ENCODE measurements around the gene ATRNL1. TPM values are rescaled to one million over a fixed set of nuclear protein-coding genes. Genes with fewer than 3 reads are reported as not detected.

Gene ATRNL1
- total RNA-seq, 1 experiment from 2014 or later: not detected

DNA sequence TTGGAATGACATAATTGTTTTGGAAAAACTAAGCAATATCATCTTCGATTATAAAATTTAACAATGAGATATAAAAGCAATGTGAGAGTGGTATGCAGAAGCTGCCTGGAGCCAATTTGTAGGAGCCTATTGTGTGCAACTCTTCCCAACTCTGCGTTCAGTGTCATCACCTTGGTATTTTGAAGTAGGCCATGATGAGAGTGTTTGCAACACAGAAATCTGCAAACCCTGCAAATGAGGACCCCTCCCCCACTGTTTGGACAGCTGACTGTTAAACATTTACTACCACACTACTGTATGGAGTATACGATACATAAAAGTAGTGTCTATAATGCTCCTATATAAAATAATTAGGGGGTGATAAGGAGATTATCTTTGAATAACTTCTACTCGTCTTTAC lies 531.3 kb downstream of the ATRNL1 start:
- no peaks in the 10 kb centered on the region for H4K20me1 ChIP-seq (ENCODE audit: low read length)
- ChIA-PET CTCF (no interaction called here), POLR2A (ENCODE audit: unreplicated experiment) (no interaction called here)
- no peaks in the 10 kb centered on the region for H3K9me3 ChIP-seq (ENCODE audit: low read length)
- no peak overlapping the region for H3K9ac ChIP-seq (ENCODE audit: low read length)
- no peak overlapping the region for H3K4me2 ChIP-seq (ENCODE audit: low read length)
- intact Hi-C loops (cut with micrococcal nuclease): no loop called here
- no peak overlapping the region for H2AFZ ChIP-seq (ENCODE audit: low read length)
- H3F3A ChIP-seq (ENCODE audit: low read length, unreplicated experiment): no peaks in the 10 kb centered on the region
- H3K27me3 ChIP-seq (ENCODE audit: low read length): no peaks in the 10 kb centered on the region
- TF ChIP-seq, protein P1, sequence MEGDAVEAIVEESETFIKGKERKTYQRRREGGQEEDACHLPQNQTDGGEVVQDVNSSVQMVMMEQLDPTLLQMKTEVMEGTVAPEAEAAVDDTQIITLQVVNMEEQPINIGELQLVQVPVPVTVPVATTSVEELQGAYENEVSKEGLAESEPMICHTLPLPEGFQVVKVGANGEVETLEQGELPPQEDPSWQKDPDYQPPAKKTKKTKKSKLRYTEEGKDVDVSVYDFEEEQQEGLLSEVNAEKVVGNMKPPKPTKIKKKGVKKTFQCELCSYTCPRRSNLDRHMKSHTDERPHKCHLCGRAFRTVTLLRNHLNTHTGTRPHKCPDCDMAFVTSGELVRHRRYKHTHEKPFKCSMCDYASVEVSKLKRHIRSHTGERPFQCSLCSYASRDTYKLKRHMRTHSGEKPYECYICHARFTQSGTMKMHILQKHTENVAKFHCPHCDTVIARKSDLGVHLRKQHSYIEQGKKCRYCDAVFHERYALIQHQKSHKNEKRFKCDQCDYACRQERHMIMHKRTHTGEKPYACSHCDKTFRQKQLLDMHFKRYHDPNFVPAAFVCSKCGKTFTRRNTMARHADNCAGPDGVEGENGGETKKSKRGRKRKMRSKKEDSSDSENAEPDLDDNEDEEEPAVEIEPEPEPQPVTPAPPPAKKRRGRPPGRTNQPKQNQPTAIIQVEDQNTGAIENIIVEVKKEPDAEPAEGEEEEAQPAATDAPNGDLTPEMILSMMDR (conservative IDR thresholded peaks at IDR 0.05; ENCODE audit: low read depth, low read length): no peak
- no peak for TF ChIP-seq EZH2 (IDR thresholded peaks at IDR 0.05; ENCODE audit: low read length, unreplicated experiment)
- no peak for TF ChIP-seq EZH2phosphoT487 (IDR thresholded peaks at IDR 0.05; ENCODE audit: borderline replicate concordance, low read length)
- ATAC-seq (no peak), DNase-seq (no peak)
- H3K9me2 ChIP-seq (replicated peaks; ENCODE audit: low read length): no peaks in the 10 kb centered on the region
- no peaks in the 10 kb centered on the region for H3K79me2 ChIP-seq (ENCODE audit: low read length)
- H3K36me3 ChIP-seq (ENCODE audit: low read depth, low read length): no peaks in the 10 kb centered on the region
- no TSS peak for BruUV-seq (replicated peaks)
- H3K4me1 ChIP-seq (ENCODE audit: insufficient read depth, low read length): no peaks in the 10 kb centered on the region
- H3K4me3 ChIP-seq (ENCODE audit: low read length): no peak overlapping the region
- no peak overlapping the region for H3K27ac ChIP-seq (ENCODE audit: low read length)

DNA sequence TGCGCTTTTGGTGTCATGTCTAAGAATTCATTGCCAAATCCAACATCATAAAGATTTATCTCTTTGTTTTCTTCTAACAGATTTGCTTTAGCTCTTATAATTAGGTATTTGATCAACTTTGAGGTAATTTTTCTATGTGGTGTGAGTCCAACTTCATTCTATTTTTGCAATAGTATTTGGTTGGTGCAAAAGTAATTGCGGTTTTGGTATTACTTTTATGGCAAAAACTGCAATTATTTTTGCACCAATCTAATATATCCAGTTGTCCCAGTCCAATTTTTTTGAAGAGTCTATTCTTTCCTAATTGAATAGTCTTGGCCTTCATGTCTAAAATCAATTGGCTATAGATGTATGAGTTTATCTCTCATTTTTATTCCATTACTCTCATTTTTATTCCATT lies 535.5 kb downstream of the ATRNL1 start:
- Histone ChIP-seq H3K4me3 (ENCODE audit: low read length) (no peak overlapping the region), H3K27ac (ENCODE audit: low read length) (no peak overlapping the region), H3K79me2 (ENCODE audit: low read length) (no peaks in the 10 kb centered on the region), H3F3A (ENCODE audit: low read length, unreplicated experiment) (no peaks in the 10 kb centered on the region), H3K36me3 (ENCODE audit: low read depth, low read length) (no peaks in the 10 kb centered on the region), H3K4me2 (ENCODE audit: low read length) (no peak overlapping the region), H3K9me2 (replicated peaks; ENCODE audit: low read length) (no peaks in the 10 kb centered on the region), H3K9me3 (ENCODE audit: low read length) (no peaks in the 10 kb centered on the region), H4K20me1 (ENCODE audit: low read length) (no peaks in the 10 kb centered on the region), H3K4me1 (ENCODE audit: insufficient read depth, low read length) (no peaks in the 10 kb centered on the region), H3K9ac (ENCODE audit: low read length) (no peak overlapping the region), H2AFZ (ENCODE audit: low read length) (no peak overlapping the region), H3K27me3 (ENCODE audit: low read length) (no peaks in the 10 kb centered on the region)
- no peak for ATAC-seq
- DNase-seq: no peak
- BruUV-seq (replicated peaks): no TSS peak
- intact Hi-C loops (cut with micrococcal nuclease): no loop called here
- TF ChIP-seq EZH2 (IDR thresholded peaks at IDR 0.05; ENCODE audit: low read length, unreplicated experiment) (no peak), EZH2phosphoT487 (IDR thresholded peaks at IDR 0.05; ENCODE audit: borderline replicate concordance, low read length) (no peak)
- TF ChIP-seq, protein P1 (conservative IDR thresholded peaks at IDR 0.05; ENCODE audit: low read depth, low read length): no peak
- CTCF ChIA-PET: no interaction called here
- POLR2A ChIA-PET (ENCODE audit: unreplicated experiment): no interaction called here

GRCh38 chr10:115638246-115638645 lies 545.1 kb downstream of the ATRNL1 start:
- no peaks in the 10 kb centered on the region for H3K4me1 ChIP-seq (ENCODE audit: insufficient read depth, low read length)
- no peaks in the 10 kb centered on the region for H3F3A ChIP-seq (ENCODE audit: low read length, unreplicated experiment)
- H3K79me2 ChIP-seq (ENCODE audit: low read length): no peaks in the 10 kb centered on the region
- H3K27me3 ChIP-seq (ENCODE audit: low read length): no peaks in the 10 kb centered on the region
- H3K9ac ChIP-seq (ENCODE audit: low read length): no peak overlapping the region
- BruUV-seq (replicated peaks): no TSS peak
- ATAC-seq (no peak), DNase-seq (no peak)
- no peak overlapping the region for H3K4me3 ChIP-seq (ENCODE audit: low read length)
- no peak overlapping the region for H3K27ac ChIP-seq (ENCODE audit: low read length)
- H2AFZ ChIP-seq (ENCODE audit: low read length): no peak overlapping the region
- no peak overlapping the region for H3K4me2 ChIP-seq (ENCODE audit: low read length)
- ChIA-PET CTCF (no interaction called here), POLR2A (ENCODE audit: unreplicated experiment) (no interaction called here)
- no peaks in the 10 kb centered on the region for H4K20me1 ChIP-seq (ENCODE audit: low read length)
- TF ChIP-seq, protein P1 (conservative IDR thresholded peaks at IDR 0.05; ENCODE audit: low read depth, low read length): no peak
- no peak for TF ChIP-seq EZH2phosphoT487 (IDR thresholded peaks at IDR 0.05; ENCODE audit: borderline replicate concordance, low read length)
- no peak for TF ChIP-seq EZH2 (IDR thresholded peaks at IDR 0.05; ENCODE audit: low read length, unreplicated experiment)
- intact Hi-C loops (cut with micrococcal nuclease): no loop called here
- H3K9me2 ChIP-seq (replicated peaks; ENCODE audit: low read length): no peaks in the 10 kb centered on the region
- H3K36me3 ChIP-seq (ENCODE audit: low read depth, low read length): no peaks in the 10 kb centered on the region
- H3K9me3 ChIP-seq (ENCODE audit: low read length): no peaks in the 10 kb centered on the region
